H1 (cell line): ENCODE data around the gene SRMS. TPM values are rescaled to one million over a fixed set of nuclear protein-coding genes. Genes with fewer than 3 reads are reported as not detected.
A peak's percentile ranks its signal among the peaks of the same experiment; 100 is the strongest.

Experiments
- CTCF ChIA-PET: fragments of 300-600 bp; sonication (Branson Sonifier 250); formaldehyde crosslinking; loops from one replicate; lab custom pipeline; 2021; ENCODE audit not compliant: partially characterized antibody; lab: Charles Lee
- POLR2A ChIA-PET: fragments of 300-600 bp; sonication (Branson Sonifier 250); formaldehyde crosslinking; loops from one replicate; lab custom pipeline; 2021; ENCODE audit warnings: inconsistent platforms; ENCODE audit not compliant: partially characterized antibody; lab: Charles Lee
- DNase-seq, 2 experiments: peaks; one replicate each; pipeline versions ENCODE4 v3.0.0 to v3.0.0-alpha.2; 2010 to 2022; ENCODE audit warnings: low spot score in 2 of 2, low read depth in 1 of 2, mixed read lengths in 1 of 2
- FAIRE-seq: peaks from 2 replicates; lab custom pipeline; 2011; peaks lifted over from hg19 to GRCh38; lab: Jason Lieb, UNC
- H2AFZ ChIP-seq: 2 replicates; pipeline ENCODE4 v1.8.1; 2012; ENCODE audit warnings: low read length, inconsistent platforms
- H2AK5ac ChIP-seq: 2 replicates; pipeline ENCODE4 v1.6.1; 2013; ENCODE audit warnings: low read depth, low read length
- H2BK120ac ChIP-seq: replicated peaks from 2 replicates; pipeline ENCODE3; 2013; ENCODE audit warnings: low read depth, low read length, inconsistent platforms
- H2BK12ac ChIP-seq: 2 replicates; pipeline ENCODE4 v1.6.1; 2013; ENCODE audit warnings: low read depth, low read length
- H2BK15ac ChIP-seq: 2 replicates; pipeline ENCODE4 v1.6.1; 2013; ENCODE audit warnings: low read length
- H2BK20ac ChIP-seq: 2 replicates; pipeline ENCODE4 v1.6.1; 2013; ENCODE audit warnings: low read length
- H2BK5ac ChIP-seq: 2 replicates; pipeline ENCODE4 v1.6.1; 2013; ENCODE audit warnings: low read depth, low read length
- H3K14ac ChIP-seq: 2 replicates; pipeline ENCODE4 v1.6.1; 2013; ENCODE audit warnings: inconsistent platforms; ENCODE audit not compliant: insufficient read length
- H3K18ac ChIP-seq: 2 replicates; pipeline ENCODE4 v1.6.1; 2013; ENCODE audit warnings: low read length; ENCODE audit errors: extremely low read depth
- H3K23ac ChIP-seq: 2 replicates; pipeline ENCODE4 v1.6.1; 2013; ENCODE audit warnings: inconsistent platforms; ENCODE audit not compliant: insufficient read length
- H3K23me2 ChIP-seq: 2 replicates; pipeline ENCODE4 v1.6.1; 2013; ENCODE audit warnings: low read depth, low read length
- H3K27ac ChIP-seq: 2 replicates; pipeline ENCODE4 v1.6.1; 2011; ENCODE audit warnings: low read depth, low read length, inconsistent platforms
- H3K27me3 ChIP-seq, 4 experiments: replicated peaks in 1 of 4; 1 replicate in 1 of 4; 2 replicates in 3 of 4; pipeline versions ENCODE4 v1.6.1 to v1.8.1; 2011 to 2013; ENCODE audit warnings: low read length in 3 of 4, mild to moderate bottlenecking in 3 of 4, inconsistent platforms in 2 of 4, mixed read lengths in 2 of 4, moderate library complexity in 1 of 4; ENCODE audit not compliant: control insufficient read depth in 3 of 4, insufficient read depth in 3 of 4; ENCODE audit errors: extremely low read depth in 1 of 4
- H3K36me3 ChIP-seq, 4 experiments: 2 replicates each; pipeline versions ENCODE4 v1.6.1 to v1.8.1; 2011 to 2013; ENCODE audit warnings: mild to moderate bottlenecking in 4 of 4, low read length in 3 of 4, moderate library complexity in 2 of 4, control low read depth in 1 of 4, inconsistent platforms in 1 of 4; ENCODE audit not compliant: insufficient read depth in 4 of 4, control insufficient read depth in 2 of 4
- H3K4ac ChIP-seq: replicated peaks from 2 replicates; pipeline ENCODE3; 2013; ENCODE audit warnings: low read length, low read depth, mixed read lengths, inconsistent platforms; ENCODE audit not compliant: insufficient read length
- H3K4me1 ChIP-seq, 4 experiments: replicated peaks in 1 of 4; 1 replicate in 1 of 4; 2 replicates in 3 of 4; pipeline versions ENCODE4 v1.6.1 to v1.8.1; 2011 to 2013; ENCODE audit warnings: low read length in 3 of 4, inconsistent platforms in 2 of 4, mixed read lengths in 1 of 4; ENCODE audit not compliant: insufficient read depth in 4 of 4, control insufficient read depth in 3 of 4
- H3K4me2 ChIP-seq, 2 experiments: 2 replicates each; pipeline versions ENCODE4 v1.6.1 to v1.8.1; 2011 to 2013; ENCODE audit warnings: low read depth in 2 of 2, low read length in 2 of 2, control low read depth in 1 of 2, inconsistent platforms in 1 of 2, mild to moderate bottlenecking in 1 of 2; ENCODE audit not compliant: insufficient read depth in 1 of 2
- H3K4me3 ChIP-seq, 4 experiments: fragments of 200-600, 300-600 bp in 1 of 4; sonication (generic), shearing (Covaris generic), sonication (Bioruptor Twin) in 1 of 4; 2 replicates each; pipeline versions ENCODE4 v1.5.1 to v1.8.1; 2011 to 2016; ENCODE audit warnings: low read length in 4 of 4, low read depth in 3 of 4, control low read depth in 2 of 4, inconsistent platforms in 2 of 4, mild to moderate bottlenecking in 2 of 4, mixed read lengths in 1 of 4, moderate library complexity in 1 of 4; ENCODE audit not compliant: insufficient read depth in 2 of 4; ENCODE audit errors: extremely low read depth in 1 of 4
- H3K56ac ChIP-seq: replicated peaks from 2 replicates; pipeline ENCODE3; 2013; ENCODE audit warnings: low read depth, mild to moderate bottlenecking, mixed read lengths, low read length, inconsistent platforms; ENCODE audit not compliant: insufficient read length
- H3K79me1 ChIP-seq: 2 replicates; pipeline ENCODE4 v1.6.1; 2013; ENCODE audit warnings: low read depth, low read length, control low read depth
- H3K79me2 ChIP-seq, 2 experiments: 2 replicates each; pipeline versions ENCODE4 v1.6.1 to v1.8.1; 2012 to 2013; ENCODE audit warnings: low read length in 2 of 2, mild to moderate bottlenecking in 2 of 2, inconsistent platforms in 1 of 2; ENCODE audit not compliant: insufficient read depth in 2 of 2, control insufficient read depth in 1 of 2
- H3K9ac ChIP-seq, 4 experiments: replicated peaks in 1 of 4; 1 replicate in 1 of 4; 2 replicates in 3 of 4; pipeline versions ENCODE4 v1.6.1 to v1.8.1; 2011 to 2013; ENCODE audit warnings: low read depth in 3 of 4, low read length in 3 of 4, control low read depth in 2 of 4, mild to moderate bottlenecking in 2 of 4, moderate library complexity in 2 of 4, inconsistent platforms in 1 of 4; ENCODE audit errors: extremely low read depth in 1 of 4
- H3K9me3 ChIP-seq, 2 experiments: 2 replicates each; pipeline versions ENCODE4 v1.6.1 to v1.8.1; 2012 to 2013; ENCODE audit warnings: mild to moderate bottlenecking in 2 of 2, moderate library complexity in 2 of 2, control low read depth in 1 of 2, inconsistent platforms in 1 of 2, low read depth in 1 of 2, low read length in 1 of 2, mixed read lengths in 1 of 2; ENCODE audit not compliant: insufficient read depth in 2 of 2
- H4K20me1 ChIP-seq, 2 experiments: replicated peaks in 1 of 2; 2 replicates each; pipeline versions ENCODE3 to v1.8.1; 2011 to 2013; ENCODE audit warnings: inconsistent platforms in 2 of 2, low read length in 2 of 2, mild to moderate bottlenecking in 1 of 2; ENCODE audit not compliant: insufficient read depth in 2 of 2, control insufficient read depth in 1 of 2
- H4K5ac ChIP-seq: 2 replicates; pipeline ENCODE4 v1.6.1; 2013; ENCODE audit warnings: low read length, low read depth, mixed read lengths, inconsistent platforms; ENCODE audit not compliant: insufficient read length
- H4K8ac ChIP-seq: 2 replicates; pipeline ENCODE4 v1.8.0; 2013; ENCODE audit warnings: mild to moderate bottlenecking, moderate library complexity, low read length, inconsistent platforms; ENCODE audit not compliant: insufficient read depth; ENCODE audit errors: extremely low read depth
- H4K91ac ChIP-seq: replicated peaks from 2 replicates; pipeline ENCODE3; 2013; ENCODE audit warnings: low read length, mixed read lengths, inconsistent platforms; ENCODE audit not compliant: insufficient read length
- BRCA1 ChIP-seq: IDR thresholded peaks from 2 replicates; pipeline ENCODE4 v1.6.1; 2012; ENCODE audit warnings: low read depth, low read length, improper control_type of control experiment
- HDAC6 ChIP-seq: IDR thresholded peaks from one replicate; pipeline ENCODE4 v1.7.1; 2012; ENCODE audit warnings: low read depth, mild to moderate bottlenecking, inconsistent platforms, low read length, moderate library complexity
- TAF1 ChIP-seq: IDR thresholded peaks from 2 replicates; pipeline ENCODE4 v1.6.1; 2011; ENCODE audit warnings: mild to moderate bottlenecking, low read depth, low read length
- ZNF274 ChIP-seq: IDR thresholded peaks from 2 replicates; pipeline ENCODE4 v1.7.0; 2012; ENCODE audit warnings: low read length, borderline replicate concordance; ENCODE audit errors: extremely low read depth
- WGBS, 2 experiments: shearing (Covaris generic) in 1 of 2; methylation state at CpG; one replicate each; pipeline versions ENCODE4 v1.1.6 to v1.1.7; 2013 to 2015; ENCODE audit warnings: low lambda C conversion rate in 2 of 2, mixed read lengths in 2 of 2, inconsistent platforms in 1 of 2, low coverage in 1 of 2, missing lambda C conversion rate in 1 of 2; ENCODE audit not compliant: insufficient replicate concordance in 2 of 2, insufficient coverage in 1 of 2, insufficient read length in 1 of 2; ENCODE audit errors: extremely low coverage in 1 of 2, missing lambda C conversion rate in 1 of 2; 5-methylcytosine and 5-hydroxymethylcytosine counted together
- polyA plus RNA-seq, 7 experiments: library from polyadenylated mRNA; depleted of rRNA in 3 of 7; stranded (reverse) in 5 of 7; unstranded in 2 of 7; fragments of >200 nt in 5 of 7; fragments of 200-250 nt in 2 of 7; gene quantifications; 1 replicate in 5 of 7; 2 replicates in 1 of 7; 4 replicates in 1 of 7; pipeline versions ENCODE4 v1.2.1 to v1.2.3, GENCODE V29; 2011 to 2013; ENCODE audit warnings: missing spikeins in 2 of 7, mixed read lengths in 2 of 7
- total RNA-seq: library from RNA; stranded (reverse); fragmentation: NEBNext Ultra II Directional; extraction: Animal tissue kit (Norgen Biotek cat#: 25700); gene quantifications from 2 replicates; pipeline ENCODE4 v1.2.1, GENCODE V29; 2021
- TF ChIP-seq, protein P1 (sequence below): IDR thresholded peaks from 2 replicates; pipeline ENCODE4 v1.6.1; 2012; ENCODE audit warnings: low read length, inconsistent platforms
- TF ChIP-seq, protein P2 (sequence below), 3 experiments: IDR thresholded peaks; 1 replicate in 2 of 3; 2 replicates in 1 of 3; pipeline versions ENCODE4 v1.5.1 to v1.6.1; 2011; ENCODE audit warnings: low read length in 3 of 3, mild to moderate bottlenecking in 3 of 3, inconsistent platforms in 2 of 3, low read depth in 1 of 3, moderate library complexity in 1 of 3; ENCODE audit not compliant: insufficient read depth in 1 of 3; ENCODE audit errors: control extremely low read depth in 1 of 3

The SRMS gene
- total and polyA plus RNA-seq, 2 of the 8 experiments (the other 6 are each of a cell fraction or from before 2014, with no cell fraction given), result 0.39 to 0.76 TPM

DNA sequence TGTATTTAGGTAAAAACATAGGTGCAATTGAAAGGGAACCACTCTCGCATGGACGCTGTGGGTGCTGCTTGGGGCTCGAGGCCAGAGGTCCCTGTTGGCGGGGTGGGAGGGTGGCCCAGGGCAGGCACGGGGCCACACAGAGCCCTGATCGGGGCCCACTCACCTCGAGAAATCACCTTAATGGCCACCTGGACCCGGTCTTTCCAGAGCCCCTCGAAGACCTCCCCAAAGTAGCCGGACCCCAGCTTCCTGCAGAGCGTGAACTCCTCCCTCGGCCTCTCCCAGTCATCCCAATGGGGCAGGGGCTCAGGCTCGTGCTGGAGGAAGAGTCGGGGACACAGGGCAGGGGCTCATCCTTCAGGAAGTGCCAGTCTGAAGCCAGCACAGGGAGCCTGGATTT is 14.2 kb downstream of the SRMS start:
- 86% methylated on average over 13 of the region's 14 CpGs; no CpG with 5 or more reads in 1 of the 2 experiments for WGBS, 2 experiments
- Histone ChIP-seq H3K9me3 (no peaks in the 10 kb centered on the region), H3K27ac (no peak overlapping the region), H4K91ac (no peak overlapping the region), H2BK15ac (no peak overlapping the region), H2BK120ac (no peak overlapping the region), H3K36me3 (no peaks in the 10 kb centered on the region), H3K23ac (no peak overlapping the region), H2BK5ac (no peak overlapping the region), H3K4me3 (no peak overlapping the region), H3K14ac (no peak overlapping the region), H3K9ac (no peak overlapping the region; a peak in 1 of 7 replicates), H3K4ac (no peak overlapping the region), H3K4me2 (no peak overlapping the region), H3K27me3 (no peaks in the 10 kb centered on the region), H3K79me1 (no peaks in the 10 kb centered on the region; the same call in 1 of the 2 replicates), H2BK20ac (no peak overlapping the region), H3K56ac (no peak overlapping the region), H4K20me1 (peaks cover 0 to 3% of the 10 kb centered on the region in 2 experiments), H3K79me2 (no peaks in the 10 kb centered on the region), H3K4me1 (peaks cover 0 to 18% (median 3%) of the 10 kb centered on the region in 4 experiments; a peak in 5 of 7 replicates), H3K23me2 (peaks cover 3% of the 10 kb centered on the region; the same call in 1 of the 2 replicates), H4K8ac (peak overlapping the region; percentile 51; the same call in 1 of the 2 replicates), H2AK5ac (no peak overlapping the region), H4K5ac (no peak overlapping the region), H2AFZ (no peak overlapping the region), H2BK12ac (no peak overlapping the region), H3K18ac (no peak overlapping the region)
- ChIA-PET CTCF (no interaction called here), POLR2A (interaction anchor here (7.8 kb wide), 1 partner anchor 11 kb away, joined by 59 read pairs; the partner anchor contains the start of gene PPDPF)
- TF ChIP-seq BRCA1 (no peak), ZNF274 (no peak), HDAC6 (no peak), TAF1 (no peak)
- TF ChIP-seq, protein P1, sequence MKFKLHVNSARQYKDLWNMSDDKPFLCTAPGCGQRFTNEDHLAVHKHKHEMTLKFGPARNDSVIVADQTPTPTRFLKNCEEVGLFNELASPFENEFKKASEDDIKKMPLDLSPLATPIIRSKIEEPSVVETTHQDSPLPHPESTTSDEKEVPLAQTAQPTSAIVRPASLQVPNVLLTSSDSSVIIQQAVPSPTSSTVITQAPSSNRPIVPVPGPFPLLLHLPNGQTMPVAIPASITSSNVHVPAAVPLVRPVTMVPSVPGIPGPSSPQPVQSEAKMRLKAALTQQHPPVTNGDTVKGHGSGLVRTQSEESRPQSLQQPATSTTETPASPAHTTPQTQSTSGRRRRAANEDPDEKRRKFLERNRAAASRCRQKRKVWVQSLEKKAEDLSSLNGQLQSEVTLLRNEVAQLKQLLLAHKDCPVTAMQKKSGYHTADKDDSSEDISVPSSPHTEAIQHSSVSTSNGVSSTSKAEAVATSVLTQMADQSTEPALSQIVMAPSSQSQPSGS, result no peak
- TF ChIP-seq, protein P2, sequence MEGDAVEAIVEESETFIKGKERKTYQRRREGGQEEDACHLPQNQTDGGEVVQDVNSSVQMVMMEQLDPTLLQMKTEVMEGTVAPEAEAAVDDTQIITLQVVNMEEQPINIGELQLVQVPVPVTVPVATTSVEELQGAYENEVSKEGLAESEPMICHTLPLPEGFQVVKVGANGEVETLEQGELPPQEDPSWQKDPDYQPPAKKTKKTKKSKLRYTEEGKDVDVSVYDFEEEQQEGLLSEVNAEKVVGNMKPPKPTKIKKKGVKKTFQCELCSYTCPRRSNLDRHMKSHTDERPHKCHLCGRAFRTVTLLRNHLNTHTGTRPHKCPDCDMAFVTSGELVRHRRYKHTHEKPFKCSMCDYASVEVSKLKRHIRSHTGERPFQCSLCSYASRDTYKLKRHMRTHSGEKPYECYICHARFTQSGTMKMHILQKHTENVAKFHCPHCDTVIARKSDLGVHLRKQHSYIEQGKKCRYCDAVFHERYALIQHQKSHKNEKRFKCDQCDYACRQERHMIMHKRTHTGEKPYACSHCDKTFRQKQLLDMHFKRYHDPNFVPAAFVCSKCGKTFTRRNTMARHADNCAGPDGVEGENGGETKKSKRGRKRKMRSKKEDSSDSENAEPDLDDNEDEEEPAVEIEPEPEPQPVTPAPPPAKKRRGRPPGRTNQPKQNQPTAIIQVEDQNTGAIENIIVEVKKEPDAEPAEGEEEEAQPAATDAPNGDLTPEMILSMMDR (IDR thresholded peaks at IDR 0.05; ENCODE audit: control extremely low read depth in 1 of 3, insufficient read depth in 1 of 3, low read depth in 1 of 3, low read length in 3 of 3), result no peak
- DNase-seq (no peak), FAIRE-seq (no peak)
